Measurements from ENCODE around the gene COL2A1. TPM values are rescaled to one million over a fixed set of nuclear protein-coding genes. Genes with fewer than 3 reads are reported as not detected.

The COL2A1 gene
- total and polyA plus RNA-seq, 2 donors (not counting 3 experiments of a cell fraction or from before 2014, with no cell fraction given): not detected

- DNase-seq (ENCODE audit: low read depth, low spot score) (peak; percentile 4), FAIRE-seq (no peak)
- no peak for TF ChIP-seq FOS (IDR thresholded peaks at IDR 0.05; ENCODE audit: borderline replicate concordance, insufficient read depth, low read length)
- TF ChIP-seq MYC (IDR thresholded peaks at IDR 0.05; ENCODE audit: low read depth, low read length): no peak
- TF ChIP-seq CTCF (IDR thresholded peaks at IDR 0.05; ENCODE audit: extremely low read depth in 1 of 2, insufficient read depth in 1 of 2, low read depth in 1 of 2, low read length in 2 of 2): no peak
- TF ChIP-seq POLR2AphosphoS5 (IDR thresholded peaks at IDR 0.05; ENCODE audit: insufficient read depth, low read depth, low read length): no peak
- no peak for TF ChIP-seq POLR2A (IDR thresholded peaks at IDR 0.05; ENCODE audit: low read depth, low read length)
- TF ChIP-seq JUN (IDR thresholded peaks at IDR 0.05; ENCODE audit: borderline replicate concordance, insufficient read depth, insufficient read length, low read depth): no peak
- TF ChIP-seq, protein P1, sequence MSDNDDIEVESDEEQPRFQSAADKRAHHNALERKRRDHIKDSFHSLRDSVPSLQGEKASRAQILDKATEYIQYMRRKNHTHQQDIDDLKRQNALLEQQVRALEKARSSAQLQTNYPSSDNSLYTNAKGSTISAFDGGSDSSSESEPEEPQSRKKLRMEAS (IDR thresholded peaks at IDR 0.05; ENCODE audit: insufficient read depth, insufficient read length): no peak
- no peak for TF ChIP-seq GATA2 (IDR thresholded peaks at IDR 0.05; ENCODE audit: insufficient read depth, insufficient read length, low read depth, low read length)
- TF ChIP-seq EZH2 (IDR thresholded peaks at IDR 0.05; ENCODE audit: borderline replicate concordance, low read depth, low read length, severe bottlenecking): no peak
- Histone ChIP-seq H3K79me2 (ENCODE audit: control insufficient read depth, insufficient read depth, low read length) (no peaks in the 10 kb centered on the region), H3K4me2 (ENCODE audit: insufficient read depth, low read length) (no peak overlapping the region), H3K9me1 (replicated peaks; ENCODE audit: control insufficient read depth, extremely low read depth, insufficient read depth, low read length) (no peaks in the 10 kb centered on the region), H3K9ac (replicated peaks; ENCODE audit: extremely low read depth, insufficient read depth, low read length) (no peak overlapping the region), H3K4me1 (ENCODE audit: control insufficient read depth, extremely low read depth, insufficient read depth, low read length) (no peaks in the 10 kb centered on the region), H3K36me3 (ENCODE audit: control insufficient read depth in 2 of 2, extremely low read depth in 1 of 2, insufficient read depth in 2 of 2, low read length in 2 of 2) (no peaks in the 10 kb centered on the region), H2AFZ (ENCODE audit: low read depth, low read length) (no peak overlapping the region), H4K20me1 (replicated peaks; ENCODE audit: control insufficient read depth, extremely low read depth, insufficient read depth, low read length) (no peaks in the 10 kb centered on the region), H3K27ac (ENCODE audit: insufficient read depth, low read depth, low read length) (no peak overlapping the region), H3K4me3 (replicated peaks in 1 of 3; ENCODE audit: insufficient read depth in 1 of 3, low read depth in 1 of 3, low read length in 3 of 3) (no peak overlapping the region), H3K27me3 (ENCODE audit: control insufficient read depth in 2 of 2, insufficient read depth in 2 of 2, low read length in 2 of 2) (peaks cover 24 to 34% of the 10 kb centered on the region in 2 experiments), H3K9me3 (replicated peaks; ENCODE audit: control insufficient read depth, insufficient read depth, low read length) (no peaks in the 10 kb centered on the region)
- POLR2A ChIA-PET: no interaction called here
- intact Hi-C loops (cut with micrococcal nuclease) (no loop called here), dilution Hi-C loops (cut with MboI; ENCODE audit: extremely low pct_ligation_motif_present, low sequenced_read_pairs) (no loop called here)
- CTCF ChIA-PET: interaction anchor here (2.0 kb wide), 1 partner anchor 74 kb away, joined by 4 read pairs; no protein-coding TSS in a partner anchor
- no TSS peak for BruUV-seq (replicated peaks)
These were observed 12.2 kb upstream of the COL2A1 start for GRCh38 chr12:48016373-48017020.

Measured in endothelial cell of umbilical vein (primary cell).